ENCODE results near the gene PTK7.

The PTK7 gene

GRCh38 chr6:43142101-43142500 lies 66.0 kb downstream of the PTK7 start:
- DNase-seq (ENCODE audit: low read depth in 1 of 2, low spot score in 1 of 2) = no peak

DNA sequence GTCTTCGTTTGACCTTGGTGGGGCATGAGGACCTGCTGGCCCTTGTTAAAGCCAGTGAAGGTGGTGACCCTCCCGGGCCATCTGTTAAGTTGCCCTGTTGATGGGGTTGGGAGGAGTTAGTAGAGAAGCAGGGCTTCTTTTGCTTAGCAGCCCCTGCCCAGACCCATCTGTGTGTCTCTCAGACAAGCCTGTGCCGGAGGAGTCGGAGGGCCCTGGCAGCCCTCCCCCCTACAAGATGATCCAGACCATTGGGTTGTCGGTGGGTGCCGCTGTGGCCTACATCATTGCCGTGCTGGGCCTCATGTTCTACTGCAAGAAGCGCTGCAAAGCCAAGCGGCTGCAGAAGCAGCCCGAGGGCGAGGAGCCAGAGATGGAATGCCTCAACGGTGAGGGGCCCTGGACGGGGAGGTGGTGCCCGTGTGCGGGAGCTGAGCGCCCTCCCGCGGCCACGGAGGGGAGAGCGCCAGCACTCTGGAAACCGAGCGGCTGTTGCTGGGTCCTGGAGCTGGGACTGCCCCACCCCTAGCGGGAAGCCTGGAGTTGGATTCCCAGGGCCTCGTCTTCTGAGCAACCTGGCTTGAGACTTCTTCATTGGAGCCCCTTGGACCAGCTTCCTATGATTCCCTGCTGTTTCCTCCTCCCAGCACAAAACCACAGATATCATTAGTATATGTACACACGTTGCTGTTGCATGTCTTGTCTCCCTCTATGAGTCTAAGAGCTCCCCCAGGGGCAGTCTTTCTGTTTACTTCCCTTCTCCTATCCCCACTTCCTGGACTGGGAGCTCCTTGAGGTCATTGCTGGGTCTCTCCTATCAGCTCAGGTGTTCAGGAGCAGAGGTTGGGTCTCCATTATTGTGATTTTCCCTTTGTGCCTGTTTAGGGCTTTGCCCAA lies 67.4 kb downstream of the PTK7 start:
- peak; percentile 51 to 67 for DNase-seq (ENCODE audit: low read depth in 1 of 2, low spot score in 1 of 2)

GRCh38 chr6:43144879-43145278 lies 68.8 kb downstream of the PTK7 start:
- no peak for DNase-seq (ENCODE audit: low read depth in 1 of 2, low spot score in 1 of 2)

GRCh38 chr6:43146261-43146660 lies 70.1 kb downstream of the PTK7 start:
- no peak for DNase-seq (ENCODE audit: low read depth in 1 of 2, low spot score in 1 of 2)

- DNase-seq (ENCODE audit: low read depth in 1 of 2, low spot score in 1 of 2) = no peak
Measured at GRCh38 chr6:43146709-43147688, 70.9 kb downstream of the PTK7 start.

GRCh38 chr6:43147691-43148477 lies 71.8 kb downstream of the PTK7 start:
- no peak for DNase-seq (ENCODE audit: low read depth in 1 of 2, low spot score in 1 of 2)

GRCh38 chr6:43149265-43149664 lies 73.2 kb downstream of the PTK7 start:
- no peak for DNase-seq (ENCODE audit: low read depth in 1 of 2, low spot score in 1 of 2)

- no peak for DNase-seq (ENCODE audit: low read depth in 1 of 2, low spot score in 1 of 2)
Measured at GRCh38 chr6:43150051-43150751, 74.1 kb downstream of the PTK7 start.

GRCh38 chr6:43159599-43159998 lies 83.5 kb downstream of the PTK7 start:
- DNase-seq (ENCODE audit: low read depth in 1 of 2, low spot score in 1 of 2) = no peak

DNA sequence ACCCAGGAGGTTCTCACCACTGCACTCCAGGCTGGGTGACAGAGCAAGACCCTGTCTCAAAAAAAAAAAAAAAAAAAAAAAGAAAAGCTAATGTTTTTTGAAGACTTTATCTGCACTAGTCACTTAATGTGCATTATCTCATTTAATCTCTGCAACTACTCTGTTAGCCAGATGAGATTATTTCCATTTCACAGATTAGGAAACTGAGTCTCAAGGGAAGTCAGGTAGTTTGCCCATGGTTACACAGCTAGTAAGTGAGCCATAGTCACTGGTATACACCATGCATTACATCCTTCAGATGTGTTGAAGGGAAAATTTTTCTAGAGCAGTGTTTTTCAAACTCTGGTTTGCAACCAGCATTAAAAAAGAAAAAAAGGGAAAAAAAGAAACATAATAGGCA lies 87.8 kb downstream of the PTK7 start:
- no peak for DNase-seq (ENCODE audit: low read depth in 1 of 2, low spot score in 1 of 2)

DNA sequence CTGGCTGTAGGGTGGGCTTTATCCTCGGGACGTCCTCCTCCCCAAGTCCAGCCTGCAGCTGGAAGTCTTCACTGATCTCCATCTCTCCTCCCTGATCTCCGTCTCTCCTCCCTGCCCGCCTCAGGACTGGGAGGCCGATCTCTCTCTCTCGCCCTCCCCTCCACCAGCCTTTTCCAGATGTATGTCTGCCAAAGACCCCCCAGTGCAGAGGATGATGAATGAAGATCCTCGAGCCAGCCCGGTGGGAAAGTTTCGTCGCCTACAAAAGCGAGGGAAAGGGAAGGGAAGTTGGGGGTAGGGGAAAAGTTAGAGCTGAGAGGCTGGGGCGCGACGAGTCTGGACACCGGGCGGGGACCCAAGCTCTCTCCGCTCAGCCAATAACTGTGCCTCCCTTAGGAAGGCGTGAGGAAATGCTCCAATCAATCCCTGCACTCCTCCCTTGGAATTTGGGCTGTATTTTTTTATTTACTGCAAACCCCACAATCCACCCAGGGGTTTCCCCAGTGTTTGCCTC lies 94.4 kb downstream of the PTK7 start:
- DNase-seq (ENCODE audit: low read depth in 1 of 2, low spot score in 1 of 2) = no peak

DNA sequence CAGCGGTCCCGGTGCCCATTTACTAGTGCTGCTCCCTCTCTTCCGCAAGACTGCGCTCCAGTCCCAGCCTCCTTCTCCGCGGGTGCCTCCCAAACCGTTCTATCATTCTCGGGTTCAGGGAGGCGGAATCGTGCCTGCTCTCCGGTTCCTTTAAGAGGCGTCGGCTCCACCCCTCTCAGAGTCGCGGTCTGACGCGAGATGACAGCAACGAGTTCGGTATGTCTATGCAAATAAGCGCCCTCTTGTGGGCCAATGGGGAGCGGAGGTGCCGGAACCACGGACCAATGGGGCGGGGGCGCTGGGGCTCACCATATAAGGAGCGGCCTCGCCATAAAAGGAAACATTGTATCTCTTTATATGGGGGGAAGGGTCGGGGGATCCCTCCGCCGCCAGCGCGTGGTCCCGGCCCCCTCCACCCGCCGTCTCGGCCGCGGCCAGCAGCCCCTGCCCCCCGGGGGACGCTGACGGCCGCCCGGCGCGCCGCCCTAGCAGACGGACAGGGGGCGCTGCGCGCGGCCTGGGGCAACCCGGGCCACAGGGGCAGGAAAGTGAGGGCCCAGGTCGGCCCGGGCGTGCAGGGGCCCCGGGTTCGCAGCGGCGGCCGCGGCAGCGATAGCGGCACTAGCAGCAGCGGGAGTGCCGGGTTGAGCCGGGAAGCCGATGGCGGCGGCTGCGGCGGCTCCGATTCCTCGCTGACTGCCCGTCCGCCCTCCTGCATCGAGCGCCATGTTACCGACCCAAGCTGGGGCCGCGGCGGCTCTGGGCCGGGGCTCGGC lies 95.0 kb downstream of the PTK7 start, which contains the start of gene SRF:
Gene SRF (plus strand): TSS at position 339 of the 776 bp plus-strand sequence. CDS start 388 bp downstream, at position 727.
- DNase-seq (ENCODE audit: low read depth in 1 of 2, low spot score in 1 of 2) = peak; percentile 96 to 98

- DNase-seq (ENCODE audit: low read depth in 1 of 2, low spot score in 1 of 2) = peak in 1 of 2 donors; percentile 27
Measured at GRCh38 chr6:43171707-43172103, 95.6 kb downstream of the PTK7 start.

- peak; percentile 24 to 50 for DNase-seq (ENCODE audit: low read depth in 1 of 2, low spot score in 1 of 2)
Measured at GRCh38 chr6:43172104-43173007, 96.2 kb downstream of the PTK7 start.

GRCh38 chr6:43173591-43174262 lies 97.6 kb downstream of the PTK7 start:
- DNase-seq (ENCODE audit: low read depth in 1 of 2, low spot score in 1 of 2) = no peak

GRCh38 chr6:43174263-43175112 lies 98.4 kb downstream of the PTK7 start:
- peak; percentile 70 to 87 for DNase-seq (ENCODE audit: low read depth in 1 of 2, low spot score in 1 of 2)

Measured in stimulated activated CD4-positive, alpha-beta T cell treated with anti-CD3 and anti-CD28 coated beads, Interleukin-15, amount 100 ng/mL, for 1 hour (primary cell).